ENCODE data around the gene PTPRZ1. TPM values are rescaled to one million over a fixed set of nuclear protein-coding genes. Genes with fewer than 3 reads are reported as not detected.

PTPRZ1 gene
- total and polyA plus RNA-seq, 2 of the 8 experiments (the other 6 are each of a cell fraction or from before 2014, with no cell fraction given), result 112 to 135 TPM

DNA sequence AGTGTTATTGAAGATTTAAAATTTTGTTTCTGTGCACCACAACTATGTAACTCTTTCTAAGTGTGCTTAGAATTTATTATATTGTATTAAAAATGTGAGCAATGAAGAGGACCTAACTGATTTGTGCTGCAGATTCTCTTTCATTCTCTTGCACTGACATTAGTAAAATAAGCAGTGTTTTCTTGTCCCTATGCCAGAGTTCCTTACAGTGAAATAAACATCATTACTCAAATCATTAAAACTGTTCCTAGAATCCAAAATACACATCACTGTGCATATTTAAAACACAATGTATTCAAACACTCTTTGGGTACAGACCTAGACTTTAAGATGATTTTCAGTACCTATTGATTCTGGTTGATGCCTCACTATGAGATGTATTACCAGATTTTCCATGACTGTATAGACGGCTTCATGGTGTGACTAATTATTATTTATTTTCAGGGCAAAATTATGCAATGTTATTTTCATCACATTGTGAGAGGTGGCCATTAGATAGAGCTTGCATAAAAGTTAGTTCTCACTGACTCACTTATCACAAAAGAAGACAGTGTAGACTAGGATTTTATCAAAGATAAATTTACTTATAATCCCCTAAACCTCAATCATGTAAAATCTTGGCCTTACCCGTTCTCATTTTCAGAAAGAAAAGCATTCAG lies 93.4 kb downstream of the PTPRZ1 start (continued):
- TF ChIP-seq HDAC6 (IDR thresholded peaks at IDR 0.05; ENCODE audit: low read depth, low read length) (no peak), MAFK (IDR thresholded peaks at IDR 0.05; ENCODE audit: low read depth, low read length) (no peak)

All from H1 (cell line).